Ovary (tissue), 3 donors: ENCODE data around the gene PLEKHO1.
"Not testable (repeated sequence)": the region's sequence is repeated elsewhere in the genome, so short reads cannot be mapped to it uniquely, and the experiment has no call there.

Experiments used
- CTCF ChIP-seq, 3 donors: fragments of 450-650 bp in 2 of 3; fragments of 200-600 bp in 1 of 3; IDR thresholded peaks; one replicate each; pipeline versions ENCODE4 v1.5.1 to v1.8.0; 2016 to 2022; ENCODE audit warnings: antibody characterized with exemption in 3 of 3, mild to moderate bottlenecking in 1 of 3
- POLR2A ChIP-seq: fragments of 450-650 bp; IDR thresholded peaks from one replicate; pipeline ENCODE4 v1.6.1; 2017; ENCODE audit warnings: antibody characterized with exemption, mild to moderate bottlenecking, moderate library complexity
- donor health status: DM: no; HTN: no; CAD: no.

DNA sequence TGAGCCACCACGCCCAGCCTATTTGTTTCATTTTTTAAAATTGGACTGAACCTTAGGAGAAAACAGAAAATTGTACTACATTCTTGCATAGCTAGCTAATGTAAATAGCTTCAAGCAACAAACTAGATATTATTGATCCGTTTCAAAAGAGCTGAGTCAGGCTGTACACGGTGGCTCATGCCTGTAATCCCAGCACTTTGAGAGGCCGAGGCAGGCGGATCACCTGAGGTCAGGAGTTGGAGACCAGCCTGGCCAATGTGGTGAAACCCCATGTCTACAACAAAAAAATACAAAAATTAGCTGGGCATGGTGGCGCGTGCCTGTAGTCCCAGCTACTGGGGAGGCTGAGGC lies 36.7 kb downstream of the PLEKHO1 start:
- TF ChIP-seq CTCF (IDR thresholded peaks at IDR 0.05); POLR2A: not testable (repeated sequence)
